BJ (cell line): Measurements from ENCODE around the gene NLK. TPM values are rescaled to one million over a fixed set of nuclear protein-coding genes. Genes with fewer than 3 reads are reported as not detected.

ENCODE experiments used
- CTCF ChIA-PET: fragments of 350-600 bp; formaldehyde crosslinking; extraction: SDS; loops from one replicate; lab custom pipeline; 2021; ENCODE audit warnings: antibody characterized with exemption, inconsistent platforms; lab: Yijun Ruan, JAX
- POLR2A ChIA-PET: fragments of 300-600 bp; sonication (Branson Sonifier 250); formaldehyde crosslinking; extraction: SDS; loops from one replicate; lab custom pipeline; 2021; ENCODE audit warnings: antibody characterized with exemption; lab: Charles Lee
- DNase-seq: peaks from one replicate; pipeline ENCODE4 v3.0.0-alpha.2; 2011; ENCODE audit warnings: low read depth
- H3K27me3 ChIP-seq: 2 replicates; pipeline ENCODE4 v1.6.0; 2011; ENCODE audit warnings: low read length; ENCODE audit not compliant: control insufficient read depth, insufficient read depth
- H3K36me3 ChIP-seq: 2 replicates; pipeline ENCODE4 v1.5.1; 2011; ENCODE audit warnings: low read length; ENCODE audit not compliant: control insufficient read depth, insufficient read depth
- H3K4me3 ChIP-seq: 2 replicates; pipeline ENCODE4 v1.5.1; 2011; ENCODE audit warnings: low read depth, mild to moderate bottlenecking, control low read depth, low read length
- CTCF ChIP-seq: IDR thresholded peaks from 2 replicates; pipeline ENCODE4 v1.5.1; 2011; ENCODE audit warnings: low read depth, mild to moderate bottlenecking, control low read depth, inconsistent platforms, low read length, moderate library complexity; ENCODE audit not compliant: insufficient read depth
- polyA plus RNA-seq: library from polyadenylated mRNA; depleted of rRNA; stranded (reverse); fragments of >200 nt; gene quantifications from 2 replicates; pipeline ENCODE4 v1.2.3, GENCODE V29; 2011

NLK gene
- polyA plus RNA-seq, 1 experiment = 16.5 TPM

GRCh38 chr17:28078341-28079229, 36.1 kb downstream of the NLK start:
- POLR2A ChIA-PET = no interaction called here
- no peaks in the 10 kb centered on the region for H3K27me3 ChIP-seq
- no peak for DNase-seq
- no peak for TF ChIP-seq CTCF
- H3K4me3 ChIP-seq = no peak overlapping the region
- CTCF ChIA-PET = no interaction called here
- H3K36me3 ChIP-seq = no peaks in the 10 kb centered on the region

DNA sequence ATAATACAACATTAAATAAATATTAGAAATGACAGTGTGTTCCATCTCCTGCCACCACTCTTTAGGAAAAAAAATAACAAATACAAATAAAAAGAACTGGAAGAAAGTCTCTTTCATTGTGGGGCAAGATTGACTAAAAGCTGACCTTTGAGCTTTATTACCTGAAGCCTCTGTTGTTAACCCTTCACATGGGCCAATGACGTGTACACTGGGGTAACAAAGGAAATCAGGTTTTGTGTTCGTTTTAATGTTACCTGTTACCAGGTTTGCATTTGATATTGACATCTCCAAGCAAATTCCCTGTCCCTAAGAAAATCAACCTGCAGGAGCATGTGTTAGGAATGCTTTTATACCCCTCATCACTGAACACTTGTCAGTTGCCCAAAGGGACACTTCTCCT, 39.0 kb downstream of the NLK start:
- DNase-seq = no peak
- Histone ChIP-seq H3K4me3 (no peak overlapping the region), H3K36me3 (no peaks in the 10 kb centered on the region), H3K27me3 (no peaks in the 10 kb centered on the region)
- ChIA-PET POLR2A (no interaction called here), CTCF (no interaction called here)
- TF ChIP-seq CTCF = no peak

DNA sequence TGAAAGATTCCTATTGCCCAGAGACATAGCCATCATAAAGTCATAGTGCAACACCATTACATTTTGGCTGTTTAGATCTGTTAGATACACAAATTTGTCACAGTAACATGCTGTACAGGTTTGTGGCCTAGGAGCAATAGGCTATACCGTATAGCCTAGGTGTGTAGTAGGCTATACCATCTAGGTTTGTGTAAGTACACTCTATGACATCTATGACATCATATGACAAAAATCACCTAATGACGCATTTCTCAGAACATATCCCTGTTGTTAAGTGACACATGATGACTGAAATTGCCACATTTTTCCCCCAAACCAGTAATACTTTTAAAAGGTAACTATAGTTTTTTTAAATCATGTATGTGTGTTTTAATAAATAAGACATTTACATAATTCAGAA, 43.3 kb downstream of the NLK start:
- TF ChIP-seq CTCF = no peak
- no peak overlapping the region for H3K4me3 ChIP-seq
- H3K36me3 ChIP-seq = no peaks in the 10 kb centered on the region
- POLR2A ChIA-PET = no interaction called here
- CTCF ChIA-PET = interaction anchor here (1.3 kb wide), 1 partner anchor 8 kb away, joined by 5 read pairs; no protein-coding TSS in a partner anchor
- DNase-seq = no peak
- no peaks in the 10 kb centered on the region for H3K27me3 ChIP-seq

DNA sequence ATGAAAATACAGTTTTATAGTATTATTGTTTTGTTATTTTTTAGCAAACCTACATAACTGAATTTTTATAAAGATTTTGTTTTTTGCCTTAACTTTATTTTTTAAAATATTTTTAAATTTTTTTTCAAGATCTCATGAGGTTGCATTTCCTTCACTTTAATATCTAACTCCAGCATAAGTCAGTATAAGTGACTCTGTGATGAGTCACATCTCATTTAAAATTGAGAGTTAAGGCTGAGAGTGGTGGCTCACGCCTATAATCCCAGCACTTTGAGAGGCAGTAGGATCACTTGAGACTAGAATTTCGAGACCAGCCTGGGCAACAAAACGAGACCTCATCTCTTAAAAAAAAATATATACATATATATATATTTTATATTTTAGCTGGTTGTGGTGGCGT, 44.0 kb downstream of the NLK start:
- DNase-seq = no peak
- CTCF ChIA-PET = no interaction called here
- TF ChIP-seq CTCF = no peak
- Histone ChIP-seq H3K27me3 (no peaks in the 10 kb centered on the region), H3K4me3 (no peak overlapping the region), H3K36me3 (no peaks in the 10 kb centered on the region)
- POLR2A ChIA-PET = interaction anchor here (0.5 kb wide), 1 partner anchor 12 kb away, joined by 3 read pairs; no protein-coding TSS in a partner anchor

GRCh38 chr17:28087743-28088142, 45.3 kb downstream of the NLK start:
- Histone ChIP-seq H3K36me3 (no peaks in the 10 kb centered on the region), H3K27me3 (no peaks in the 10 kb centered on the region), H3K4me3 (no peak overlapping the region)
- CTCF ChIA-PET = no interaction called here
- no peak for DNase-seq
- TF ChIP-seq CTCF = no peak
- POLR2A ChIA-PET = no interaction called here
